ENCODE results near the gene OR4K1. TPM values are rescaled to one million over a fixed set of nuclear protein-coding genes. Genes with fewer than 3 reads are reported as not detected.
"Not testable (repeated sequence)": the region's sequence is repeated elsewhere in the genome, so short reads cannot be mapped to it uniquely, and the experiment has no call there.

Gene OR4K1
- total and polyA plus RNA-seq, 12 donors = not detected

DNA sequence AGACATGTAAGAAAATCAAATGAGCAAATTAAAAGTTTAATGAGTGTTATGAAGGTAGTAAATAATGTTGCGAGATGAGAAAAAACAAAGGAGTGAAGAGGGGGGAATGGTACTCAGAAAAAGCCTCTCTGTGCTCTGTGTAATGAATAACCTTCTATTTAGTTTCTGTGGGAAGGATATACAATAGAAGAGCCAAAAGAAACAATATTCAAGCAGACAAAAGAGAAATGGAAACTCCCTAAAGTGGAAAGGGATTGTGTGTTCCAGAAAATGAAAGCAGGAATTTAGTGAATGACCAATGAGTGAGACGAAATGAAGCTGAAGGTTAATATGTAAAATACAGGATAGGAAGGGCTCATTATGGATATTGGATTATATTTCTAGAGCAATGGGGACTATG is 18.5 kb downstream of the OR4K1 start:
- no peaks in the 10 kb centered on the region for H3K27me3 ChIP-seq
- 52 to 70% (median 65%) methylated on average over 2 of the region's 2 CpGs for WGBS, 4 donors

DNA sequence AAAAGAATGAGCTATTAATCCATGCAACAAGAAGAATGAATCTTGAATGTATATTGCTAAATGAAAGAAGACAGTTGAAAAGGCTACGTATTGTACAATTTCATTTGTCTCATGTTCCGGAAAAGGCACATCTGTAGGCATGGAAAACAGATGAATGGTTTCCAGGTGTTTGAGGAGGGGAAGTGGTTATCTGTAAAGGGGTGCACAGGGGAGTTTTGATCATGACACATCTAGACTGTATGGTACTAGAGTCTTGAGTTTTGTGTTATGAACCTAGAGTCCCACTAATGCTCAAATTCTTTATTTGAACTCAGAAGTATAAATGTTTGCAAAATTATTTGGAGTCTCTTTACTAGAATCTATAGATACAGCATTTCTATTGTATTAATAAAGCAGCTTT is 39.0 kb downstream of the OR4K1 start:
- 43 to 85% (median 60%) methylated on average over 2 of the region's 2 CpGs for WGBS, 4 donors
- H3K36me3 ChIP-seq (replicated peaks in 1 of 2) = not testable (repeated sequence)

More for the DNA sequence above, 18.5 kb downstream of the OR4K1 start:
- Histone ChIP-seq H3K4me1 (replicated peaks in 1 of 2) (no peaks in the 10 kb centered on the region), H3K36me3 (replicated peaks in 1 of 2) (no peaks in the 10 kb centered on the region), H3K9me3 (replicated peaks in 1 of 3) (no peaks in the 10 kb centered on the region), H3K27ac (no peak overlapping the region), H3K4me3 (no peak overlapping the region)
- DNase-seq = no peak
- TF ChIP-seq, protein P1, sequence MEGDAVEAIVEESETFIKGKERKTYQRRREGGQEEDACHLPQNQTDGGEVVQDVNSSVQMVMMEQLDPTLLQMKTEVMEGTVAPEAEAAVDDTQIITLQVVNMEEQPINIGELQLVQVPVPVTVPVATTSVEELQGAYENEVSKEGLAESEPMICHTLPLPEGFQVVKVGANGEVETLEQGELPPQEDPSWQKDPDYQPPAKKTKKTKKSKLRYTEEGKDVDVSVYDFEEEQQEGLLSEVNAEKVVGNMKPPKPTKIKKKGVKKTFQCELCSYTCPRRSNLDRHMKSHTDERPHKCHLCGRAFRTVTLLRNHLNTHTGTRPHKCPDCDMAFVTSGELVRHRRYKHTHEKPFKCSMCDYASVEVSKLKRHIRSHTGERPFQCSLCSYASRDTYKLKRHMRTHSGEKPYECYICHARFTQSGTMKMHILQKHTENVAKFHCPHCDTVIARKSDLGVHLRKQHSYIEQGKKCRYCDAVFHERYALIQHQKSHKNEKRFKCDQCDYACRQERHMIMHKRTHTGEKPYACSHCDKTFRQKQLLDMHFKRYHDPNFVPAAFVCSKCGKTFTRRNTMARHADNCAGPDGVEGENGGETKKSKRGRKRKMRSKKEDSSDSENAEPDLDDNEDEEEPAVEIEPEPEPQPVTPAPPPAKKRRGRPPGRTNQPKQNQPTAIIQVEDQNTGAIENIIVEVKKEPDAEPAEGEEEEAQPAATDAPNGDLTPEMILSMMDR (IDR thresholded peaks at IDR 0.05) = no peak
- no peak for TF ChIP-seq POLR2A (IDR thresholded peaks at IDR 0.05)
- intact Hi-C loops (cut with DNase I) = no loop called here

DNA sequence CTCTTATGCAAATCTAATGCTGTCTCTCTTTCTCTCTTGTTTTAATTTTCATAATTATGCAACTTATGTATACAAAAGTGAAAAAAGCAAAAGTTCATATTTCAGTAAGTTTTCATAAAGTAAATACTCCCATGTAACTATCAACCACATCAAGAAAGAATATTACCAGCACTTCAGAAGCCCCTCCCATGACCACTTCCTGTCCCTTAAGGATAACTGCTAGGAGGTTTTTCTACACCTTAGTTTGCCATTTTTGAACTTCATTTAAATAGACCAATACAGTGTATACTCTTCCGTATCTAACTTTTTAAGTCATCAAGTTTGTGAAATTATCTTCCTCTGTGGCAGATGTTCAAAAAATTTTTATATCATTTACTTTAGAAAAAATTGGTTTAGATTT is 44.1 kb downstream of the OR4K1 start:
- intact Hi-C loops (cut with DNase I) = no loop called here
- Histone ChIP-seq H3K27ac (no peak overlapping the region), H3K27me3 (no peaks in the 10 kb centered on the region), H3K36me3 (replicated peaks in 1 of 2) (no peaks in the 10 kb centered on the region), H3K4me3 (no peak overlapping the region), H3K9me3 (replicated peaks in 1 of 3) (no peaks in the 10 kb centered on the region), H3K4me1 (replicated peaks in 1 of 2) (no peaks in the 10 kb centered on the region)
- no peak for DNase-seq
- WGBS, 4 donors = 49 to 61% (median 61%) methylated on average over 1 of the region's 1 CpG
- TF ChIP-seq, protein P1 (IDR thresholded peaks at IDR 0.05) = no peak
- TF ChIP-seq POLR2A (IDR thresholded peaks at IDR 0.05) = no peak

More for the DNA sequence above, 39.0 kb downstream of the OR4K1 start:
- DNase-seq; intact Hi-C loops (cut with DNase I); H3K4me3 ChIP-seq; H3K9me3 ChIP-seq (replicated peaks in 1 of 3); H3K27me3 ChIP-seq; H3K4me1 ChIP-seq (replicated peaks in 1 of 2); H3K27ac ChIP-seq: not testable (repeated sequence)

DNA sequence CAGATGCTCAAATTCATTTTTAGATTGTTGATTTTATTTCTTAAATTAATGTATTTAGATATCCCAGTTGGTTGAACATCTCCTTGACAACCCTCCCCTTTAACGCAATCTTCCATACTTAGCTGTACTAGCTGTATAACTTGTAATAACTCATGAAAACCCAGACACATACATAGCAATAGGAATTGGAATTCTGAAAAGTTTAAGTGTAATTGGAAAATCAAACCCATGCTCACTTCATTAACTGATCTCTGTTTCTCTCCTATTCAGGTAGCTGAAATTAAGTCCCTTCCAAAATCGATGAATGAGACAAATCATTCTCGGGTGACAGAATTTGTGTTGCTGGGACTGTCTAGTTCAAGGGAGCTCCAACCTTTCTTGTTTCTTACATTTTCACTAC is 44.6 kb downstream of the OR4K1 start, which contains the start of gene OR4K15:
TSS of gene OR4K15 (plus strand) at position 301 of the 400 bp plus-strand sequence. CDS start at position 301, 0 bp downstream.
- no peak for DNase-seq
- Histone ChIP-seq H3K27me3 (no peaks in the 10 kb centered on the region), H3K4me1 (replicated peaks in 1 of 2) (no peaks in the 10 kb centered on the region), H3K36me3 (replicated peaks in 1 of 2) (no peaks in the 10 kb centered on the region), H3K27ac (no peak within 1 kb of the TSS), H3K4me3 (no peak within 1 kb of the TSS), H3K9me3 (replicated peaks in 1 of 3) (no peaks in the 10 kb centered on the region)
- TF ChIP-seq, protein P1 (IDR thresholded peaks at IDR 0.05) = no peak
- TF ChIP-seq POLR2A (IDR thresholded peaks at IDR 0.05) = no peak
- intact Hi-C loops (cut with DNase I) = no loop called here
- 88 to 92% (median 89%) methylated on average over 3 of the region's 3 CpGs for WGBS, 4 donors

Other genes starting within 250 kb of the OR4K1 start
- not detected for gene OR11H2, start 217.0 kb upstream of the OR4K1 start, total RNA-seq
- not detected for gene OR11H2, start 217.0 kb upstream of the OR4K1 start, polyA plus RNA-seq
- gene OR4Q3, start 187.3 kb upstream of the OR4K1 start, total RNA-seq = not detected
- not detected for gene OR4Q3, start 187.3 kb upstream of the OR4K1 start, polyA plus RNA-seq
- not detected for gene OR4M1, start 157.4 kb upstream of the OR4K1 start, total RNA-seq
- gene OR4M1, start 157.4 kb upstream of the OR4K1 start, polyA plus RNA-seq = not detected
- not detected for gene OR4N2, start 127.1 kb upstream of the OR4K1 start, total RNA-seq
- not detected for gene OR4N2, start 127.1 kb upstream of the OR4K1 start, polyA plus RNA-seq
- gene OR4K2, start 55.8 kb upstream of the OR4K1 start, total RNA-seq = not detected
- gene OR4K2, start 55.8 kb upstream of the OR4K1 start, polyA plus RNA-seq = not detected
- gene OR4K5, start 10.3 kb upstream of the OR4K1 start, total RNA-seq = not detected
- gene OR4K5, start 10.3 kb upstream of the OR4K1 start, polyA plus RNA-seq = not detected
- not detected for gene OR4K15, start 44.7 kb downstream of the OR4K1 start, total RNA-seq
- not detected for gene OR4K15, start 44.7 kb downstream of the OR4K1 start, polyA plus RNA-seq
- gene OR4Q2, start 71.2 kb downstream of the OR4K1 start, total RNA-seq = not detected
- gene OR4Q2, start 71.2 kb downstream of the OR4K1 start, polyA plus RNA-seq = not detected
- gene OR4K14, start 88.4 kb downstream of the OR4K1 start, total RNA-seq = not detected
- gene OR4K14, start 88.4 kb downstream of the OR4K1 start, polyA plus RNA-seq = not detected
- not detected for gene OR4K13, start 105.1 kb downstream of the OR4K1 start, total RNA-seq
- gene OR4K13, start 105.1 kb downstream of the OR4K1 start, polyA plus RNA-seq = not detected
- not detected for gene OR4L1, start 129.1 kb downstream of the OR4K1 start, total RNA-seq
- gene OR4L1, start 129.1 kb downstream of the OR4K1 start, polyA plus RNA-seq = not detected
- not detected for gene OR4K17, start 179.8 kb downstream of the OR4K1 start, total RNA-seq
- not detected for gene OR4K17, start 179.8 kb downstream of the OR4K1 start, polyA plus RNA-seq
- not detected for gene OR4N5, start 207.9 kb downstream of the OR4K1 start, total RNA-seq
- gene OR4N5, start 207.9 kb downstream of the OR4K1 start, polyA plus RNA-seq = not detected

Measured in adrenal gland (tissue), 12 donors.